GM21576 (cell line): Measurements from ENCODE around the gene GNAO1.
A peak's percentile ranks its signal among the peaks of the same experiment; 100 is the strongest.

Experiments used
- ATAC-seq: cut with Tn5 transposase; IDR thresholded peaks from one replicate; pipeline ENCODE4 v1.9.1; 2021; ENCODE audit warnings: mild to moderate bottlenecking, moderate library complexity; ENCODE audit not compliant: unreplicated experiment

GNAO1 gene

DNA sequence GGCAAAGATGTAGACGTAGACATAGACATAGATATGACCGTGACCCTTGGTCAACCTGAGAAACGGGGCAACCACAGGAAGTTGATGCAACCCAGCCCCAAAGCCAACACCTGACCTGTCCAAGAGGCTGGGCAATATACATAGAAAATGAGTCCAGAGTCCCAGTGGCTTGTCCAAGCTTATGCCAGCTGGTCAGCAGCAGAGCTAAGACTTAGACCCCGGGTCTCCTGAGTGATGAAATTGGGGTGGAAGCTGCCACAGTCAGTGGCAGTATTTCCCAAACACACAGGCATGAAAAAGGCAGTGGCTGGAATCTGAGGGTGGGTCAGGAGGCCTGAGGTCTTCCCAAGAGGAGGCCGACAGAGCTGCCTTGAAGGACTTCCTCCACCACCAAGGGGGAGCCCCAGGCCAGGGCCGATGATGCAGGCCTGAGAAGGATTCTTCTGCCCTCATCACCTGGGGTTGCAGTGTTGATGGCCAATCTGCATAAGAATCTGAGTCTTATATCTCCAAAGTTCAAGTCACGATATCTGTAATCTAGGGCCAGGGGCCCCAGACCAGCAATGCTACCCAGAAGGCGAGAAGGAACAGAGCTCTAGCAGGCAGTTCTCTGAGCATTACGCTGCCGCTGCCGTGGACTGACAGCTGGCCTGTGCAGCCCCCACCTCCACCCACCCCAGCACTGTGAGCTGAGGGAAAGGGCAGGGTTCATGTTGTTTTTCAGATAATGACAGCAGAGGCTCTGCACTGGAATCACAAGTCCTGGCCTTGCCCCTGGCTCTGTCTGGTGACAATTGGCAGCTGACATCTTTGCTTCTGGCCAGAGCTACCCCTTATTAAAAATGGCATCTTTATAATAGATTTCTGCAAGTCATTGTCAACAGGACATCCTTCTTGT, 72.7 kb downstream of the GNAO1 start:
- ATAC-seq: no peak

DNA sequence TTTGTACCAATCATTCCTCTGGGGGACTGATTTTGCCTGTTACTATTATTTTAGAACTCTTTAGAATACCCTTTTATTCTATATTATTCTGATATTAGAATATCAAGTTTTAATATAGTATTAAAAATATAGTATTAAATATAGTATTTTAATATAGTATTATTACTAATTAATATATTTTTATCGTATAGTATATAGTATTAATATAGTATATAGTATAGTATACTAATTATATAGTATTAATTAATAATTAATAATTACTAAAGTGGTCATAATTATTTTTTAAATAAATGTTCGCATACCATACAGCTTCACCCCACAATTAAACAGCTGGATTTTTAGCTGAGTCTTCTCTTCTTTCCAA, 73.3 kb downstream of the GNAO1 start:
- ATAC-seq: no peak

- no peak for ATAC-seq
Observed at GRCh38 chr16:56265184-56265583, 73.9 kb downstream of the GNAO1 start.

GRCh38 chr16:56265746-56266145, 74.5 kb downstream of the GNAO1 start:
- no peak for ATAC-seq

DNA sequence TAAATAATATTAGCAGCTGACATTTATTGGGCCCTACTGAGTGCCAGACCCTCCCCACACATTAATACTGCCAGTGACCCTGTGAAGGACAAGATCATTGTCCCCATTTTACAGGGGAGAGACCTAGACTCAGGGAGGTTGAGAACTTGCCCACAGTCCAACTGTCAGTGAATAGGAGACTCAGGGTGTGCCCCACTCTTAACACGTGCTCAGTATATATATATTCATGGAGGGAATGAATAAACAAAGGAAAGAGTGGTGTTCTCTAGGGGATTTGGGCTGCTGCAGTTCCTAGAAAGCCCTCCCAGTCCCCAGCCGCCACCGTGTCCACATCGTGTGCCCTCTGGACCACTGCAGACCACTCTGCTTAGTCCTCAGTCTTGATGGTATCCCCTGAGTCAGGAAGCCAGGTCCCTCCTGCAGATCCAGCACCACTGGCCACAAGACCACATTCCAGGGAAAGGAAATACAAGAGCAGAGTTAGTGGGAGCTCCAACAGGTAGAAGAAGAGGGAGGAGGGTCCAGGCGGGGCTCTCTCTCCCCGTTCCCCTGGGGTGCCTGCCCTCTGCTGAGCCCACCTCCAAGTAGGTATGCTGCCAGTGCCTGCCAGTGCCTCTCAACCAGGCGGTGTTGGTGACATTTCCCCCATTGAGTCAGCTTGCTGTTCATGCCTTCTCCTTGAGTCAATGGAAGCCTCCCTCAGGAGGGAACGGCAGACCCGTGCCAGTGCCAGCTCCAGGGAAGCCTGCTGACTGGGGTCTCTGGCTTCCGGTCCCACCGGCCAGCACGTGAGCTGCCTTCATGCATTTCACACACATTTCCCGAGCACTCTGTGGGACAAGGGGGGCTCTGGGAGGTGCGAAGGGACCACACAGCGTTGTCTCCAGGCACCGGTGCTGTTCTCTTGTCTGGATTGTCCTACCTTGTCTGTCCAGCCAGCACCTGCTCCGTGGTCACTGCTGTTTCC, 75.6 kb downstream of the GNAO1 start:
- no peak for ATAC-seq

DNA sequence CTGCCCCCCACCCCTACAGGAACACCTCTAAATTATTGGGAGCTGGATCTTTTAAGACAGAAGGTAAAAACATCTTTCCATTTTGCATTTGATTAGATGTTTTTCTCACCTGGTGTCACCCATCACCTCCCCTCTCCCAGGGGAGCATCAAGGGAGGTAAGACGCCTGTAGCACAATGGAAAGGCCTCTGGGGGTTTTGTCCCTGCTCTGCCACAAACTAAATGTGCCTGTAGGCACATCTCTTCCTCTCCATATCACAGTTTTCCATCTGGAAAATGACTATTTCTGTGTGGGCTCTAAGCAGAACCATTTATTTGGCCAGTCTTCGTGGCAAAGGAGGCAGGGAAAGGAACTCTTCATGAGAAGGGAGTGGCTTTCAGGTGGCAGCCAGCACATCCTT, 76.6 kb downstream of the GNAO1 start:
- ATAC-seq: no peak

DNA sequence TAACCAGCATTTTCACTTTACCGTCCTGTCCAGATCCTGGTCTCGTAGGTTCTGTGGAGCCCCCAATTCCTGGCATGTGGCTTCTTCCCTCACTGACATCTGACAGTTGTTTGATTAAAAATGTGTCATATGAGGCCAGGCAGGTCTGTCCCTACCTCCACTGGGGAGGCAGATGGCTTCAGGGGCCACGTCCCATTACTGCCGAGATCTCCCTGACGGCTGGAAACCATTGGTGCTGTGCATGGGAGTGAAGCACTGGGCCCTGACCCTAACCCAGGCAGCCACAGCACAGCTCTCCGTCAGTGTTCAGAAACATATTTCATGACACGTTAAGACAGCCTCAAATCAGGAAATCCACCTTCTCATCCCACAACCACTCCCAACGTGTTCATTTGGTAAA, 77.5 kb downstream of the GNAO1 start:
- no peak for ATAC-seq

DNA sequence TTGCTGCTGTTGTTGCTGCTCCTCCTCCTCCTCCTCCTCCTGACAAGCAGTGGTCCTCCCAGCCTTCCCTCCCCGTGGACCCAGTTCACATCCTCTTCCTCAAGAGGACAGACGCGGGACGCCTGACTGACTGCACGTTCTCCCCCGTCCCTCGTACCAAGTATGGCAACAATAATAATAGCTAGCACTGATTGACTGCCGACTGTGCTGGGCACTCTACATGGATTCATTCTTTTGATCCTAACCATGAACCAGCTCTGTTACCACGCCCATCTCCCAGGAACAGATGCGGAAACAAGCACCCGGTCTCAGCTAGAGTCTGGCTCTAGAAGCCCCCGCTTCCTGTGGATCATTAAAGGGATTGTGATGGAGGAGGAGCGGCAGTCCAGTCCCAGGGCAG, 78.0 kb downstream of the GNAO1 start:
- ATAC-seq: no peak

DNA sequence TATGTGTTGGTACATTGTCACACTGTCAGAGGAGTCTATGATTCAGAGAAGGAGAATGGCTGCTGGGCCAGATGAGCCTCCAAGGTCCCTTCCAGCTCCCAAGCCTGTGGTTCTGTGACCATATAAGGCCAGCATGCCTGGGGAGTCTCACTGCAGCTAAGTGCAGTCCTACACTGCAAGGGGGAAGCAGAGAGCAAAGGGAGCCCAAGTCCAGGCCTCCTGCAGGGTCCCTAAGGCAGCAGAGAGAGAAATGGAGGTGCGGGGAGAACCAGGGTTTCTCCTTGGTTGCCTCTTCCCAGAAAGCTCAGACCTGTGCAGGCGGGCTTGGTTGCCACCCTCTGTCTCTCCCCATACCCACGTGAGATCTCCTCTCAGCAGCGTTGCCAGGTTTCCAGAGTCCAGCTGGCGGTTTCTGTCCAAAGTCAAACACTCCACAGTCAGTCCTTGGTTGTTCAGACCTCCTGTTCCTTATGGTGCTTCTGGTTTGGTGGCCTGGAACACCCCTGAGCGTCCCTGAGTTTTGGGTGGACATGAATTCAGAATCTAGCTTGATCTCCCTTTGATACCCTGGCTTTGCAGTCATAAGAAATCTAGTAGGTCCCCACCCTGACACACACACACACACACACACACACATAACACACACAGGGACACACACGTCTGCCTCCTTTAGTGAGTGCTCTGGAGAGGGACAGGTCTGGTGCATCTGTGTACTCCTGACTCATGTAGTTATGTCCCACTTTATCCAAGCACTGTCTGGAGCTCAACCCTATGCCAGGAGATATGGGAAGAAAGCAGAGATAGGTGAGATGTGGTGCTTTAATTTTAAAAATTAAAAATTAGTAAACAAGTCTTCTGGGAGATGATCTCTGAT, 78.8 kb downstream of the GNAO1 start:
- ATAC-seq: no peak

- ATAC-seq: no peak
Observed at GRCh38 chr16:56270828-56271227, 79.5 kb downstream of the GNAO1 start.

GRCh38 chr16:56272583-56272894, 81.2 kb downstream of the GNAO1 start:
- ATAC-seq: no peak

DNA sequence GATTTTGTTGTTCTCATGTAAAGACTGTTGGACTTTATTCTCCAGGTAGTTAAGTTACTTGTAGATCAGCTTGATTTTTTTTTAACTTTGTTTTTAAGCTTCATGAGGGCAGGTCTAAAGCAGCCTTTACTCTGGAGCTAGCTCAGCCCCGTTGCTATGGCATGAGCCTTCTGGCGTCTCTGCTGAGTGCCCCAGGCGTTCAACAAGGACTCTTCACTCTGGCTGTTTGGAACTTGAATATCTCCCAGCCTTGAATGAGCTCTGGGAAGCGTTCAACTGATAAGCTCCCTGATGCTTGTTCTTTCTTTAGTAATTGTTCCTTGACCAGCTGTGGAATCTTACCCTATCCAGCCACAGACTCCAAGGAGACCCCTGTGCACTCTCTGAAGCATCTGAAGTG, 82.3 kb downstream of the GNAO1 start:
- ATAC-seq: no peak

DNA sequence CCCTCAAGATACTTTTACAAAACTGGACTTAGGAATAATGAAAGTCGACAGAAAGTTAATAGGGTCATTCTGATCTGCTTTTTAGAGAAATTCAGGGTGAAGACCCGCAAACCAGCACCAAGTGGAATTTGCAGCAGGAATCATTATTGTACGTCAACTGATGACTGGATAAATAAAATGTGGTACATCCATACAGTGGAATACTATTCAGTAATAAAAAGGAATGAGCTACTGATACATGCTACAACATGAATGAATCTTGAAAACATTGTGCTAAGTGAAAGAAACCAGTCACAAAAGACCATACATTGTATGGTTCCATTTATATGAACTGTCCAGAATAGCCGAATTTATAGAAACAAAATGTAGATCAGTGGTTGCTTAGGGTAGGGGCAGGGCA, 83.1 kb downstream of the GNAO1 start:
- no peak for ATAC-seq

GRCh38 chr16:56275076-56275475, 83.8 kb downstream of the GNAO1 start:
- ATAC-seq: no peak

DNA sequence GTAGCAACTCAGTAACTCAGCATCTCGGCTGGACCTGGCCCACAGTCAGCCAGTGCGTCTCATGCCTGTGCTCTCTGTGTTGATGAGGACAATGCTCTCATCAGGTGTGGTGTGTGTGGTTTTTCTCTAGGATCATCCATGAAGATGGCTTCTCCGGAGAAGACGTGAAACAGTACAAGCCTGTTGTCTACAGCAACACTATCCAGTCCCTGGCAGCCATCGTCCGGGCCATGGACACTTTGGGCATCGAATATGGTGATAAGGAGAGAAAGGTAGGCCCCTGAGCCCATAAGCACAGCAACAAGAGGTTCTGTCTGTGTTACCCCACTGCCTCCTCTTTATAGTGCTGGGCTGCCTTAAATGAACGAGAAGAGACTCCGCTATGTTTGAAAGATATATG, 84.5 kb downstream of the GNAO1 start:
- ATAC-seq: no peak

DNA sequence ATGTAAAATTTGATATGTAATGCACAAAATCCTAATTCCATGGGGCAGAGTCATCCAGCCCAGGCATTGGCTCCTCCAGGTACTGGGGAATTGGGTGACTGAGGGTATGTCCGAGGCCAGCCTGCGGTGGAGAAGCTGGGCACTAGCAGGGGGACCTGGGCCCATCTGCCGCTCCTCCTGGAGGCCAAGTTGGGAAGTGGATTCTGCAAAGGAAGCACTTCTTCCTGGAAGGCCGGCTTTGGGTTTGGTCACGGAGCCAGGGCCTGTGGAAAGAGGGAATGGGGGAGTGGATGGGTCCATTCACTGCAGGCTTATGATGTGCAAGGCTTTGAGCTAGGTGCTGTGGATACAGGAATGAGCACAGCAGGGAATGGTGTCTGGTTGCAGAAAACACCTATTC, 85.8 kb downstream of the GNAO1 start:
- ATAC-seq: no peak

GRCh38 chr16:56278196-56278855, 87.0 kb downstream of the GNAO1 start:
- no peak for ATAC-seq

DNA sequence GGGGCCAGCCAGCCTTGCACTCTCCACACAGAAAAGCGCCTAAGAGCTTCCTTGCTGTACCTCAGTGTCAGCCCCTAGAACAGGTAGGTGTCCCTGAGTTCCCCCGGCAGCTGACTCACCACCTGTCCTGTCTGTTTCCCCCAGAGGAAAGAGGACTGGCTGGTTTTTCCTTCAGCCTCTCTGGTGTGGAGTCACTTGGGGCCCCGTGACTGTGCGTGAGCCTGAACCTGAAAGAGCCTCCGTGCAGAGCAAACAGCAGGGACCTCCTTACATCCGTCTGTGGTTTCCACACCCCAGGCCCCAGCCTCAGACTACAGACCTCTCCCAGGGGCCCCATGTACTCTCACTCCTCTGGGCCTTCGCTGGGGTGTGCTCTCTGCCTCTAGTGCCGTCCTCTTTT, 87.8 kb downstream of the GNAO1 start:
- ATAC-seq: peak; percentile 75

- ATAC-seq: no peak
Observed at GRCh38 chr16:56279914-56280313, 88.6 kb downstream of the GNAO1 start.

GRCh38 chr16:56281249-56281805, 90.0 kb downstream of the GNAO1 start:
- ATAC-seq: no peak
